Measurements from ENCODE around the gene PUM1. TPM values are rescaled to one million over a fixed set of nuclear protein-coding genes. Genes with fewer than 3 reads are reported as not detected.
A peak's percentile ranks its signal among the peaks of the same experiment; 100 is the strongest.

PUM1 gene
- total and polyA plus RNA-seq, 2 of the 4 experiments (the other 2 are of a cell fraction): 75.4 to 137 TPM

- in situ Hi-C loops (cut with MboI; ENCODE audit: low sequenced_read_pairs) (no loop called here), intact Hi-C loops (cut with micrococcal nuclease) (no loop called here), dilution Hi-C loops (cut with HindIII; ENCODE audit: low sequenced_read_pairs, unreplicated experiment) (no loop called here)
- Histone ChIP-seq H2AFZ (replicated peaks; ENCODE audit: low read length, poor library complexity) (no peak overlapping the region), H3K4me3 (ENCODE audit: insufficient read depth, low read depth, low read length) (no peak overlapping the region), H2AK9ac (replicated peaks; ENCODE audit: low read depth, low read length, poor library complexity) (peak overlapping the region; percentile 24), H3K56ac (ENCODE audit: extremely low read depth, insufficient read depth, low read length) (no peak overlapping the region), H2BK120ac (ENCODE audit: low read depth, low read length) (no peak overlapping the region), H3K9me1 (ENCODE audit: insufficient read depth, low read length) (peaks cover 38% of the 10 kb centered on the region), H4K5ac (ENCODE audit: low read depth, low read length) (no peak overlapping the region), H3K36me3 (ENCODE audit: control insufficient read depth, insufficient read depth, low read length) (no peaks in the 10 kb centered on the region), H3K4ac (ENCODE audit: low read depth, low read length) (no peak overlapping the region), H4K8ac (ENCODE audit: low read depth in 2 of 2, low read length in 2 of 2) (peak overlapping the region in 1 of 2 experiments; percentile 20; a peak in 1 of 4 replicates), H4K20me1 (ENCODE audit: insufficient read depth, low read length) (peaks cover 85% of the 10 kb centered on the region), H2BK15ac (ENCODE audit: low read depth, low read length) (no peak overlapping the region), H3K27ac (ENCODE audit: insufficient read depth, low read length) (no peak overlapping the region), H3K23ac (ENCODE audit: low read depth, low read length) (0 out of 2 replicates have a peak overlapping the region, but pooled peaks have one; percentile 20), H2BK20ac (ENCODE audit: low read depth, low read length) (no peak overlapping the region), H3K79me1 (ENCODE audit: low read depth in 1 of 2, low read length in 2 of 2) (peaks cover 46 to 92% of the 10 kb centered on the region in 2 experiments), H3K27me3 (ENCODE audit: control insufficient read depth, insufficient read depth, low read length) (no peaks in the 10 kb centered on the region), H3K4me1 (ENCODE audit: control insufficient read depth, insufficient read depth, low read length) (peaks cover 34% of the 10 kb centered on the region), H3K9me3 (ENCODE audit: control insufficient read depth, insufficient read depth, low read length) (no peaks in the 10 kb centered on the region), H2AK5ac (ENCODE audit: low read depth, low read length) (peak overlapping the region; percentile 84), H2BK5ac (ENCODE audit: low read depth, low read length, poor library complexity, severe bottlenecking) (peak overlapping the region; percentile 61), H3K9ac (ENCODE audit: low read depth, low read length) (no peak overlapping the region), H4K91ac (ENCODE audit: insufficient read depth, low read depth, low read length) (no peak overlapping the region), H3K4me2 (ENCODE audit: low read depth, low read length) (no peak overlapping the region), H3K14ac (replicated peaks; ENCODE audit: low read depth, low read length) (no peak overlapping the region), H3K18ac (ENCODE audit: low read depth, low read length) (no peak overlapping the region)
- 75% methylated on average over 4 of the region's 7 CpGs; no CpG with 5 or more reads in 1 of the 2 experiments for WGBS, 2 experiments (ENCODE audit: extremely low coverage in 2 of 2, insufficient read length in 1 of 2)
- no TSS peak for BruUV-seq (replicated peaks)
- POLR2A ChIA-PET (ENCODE audit: unreplicated experiment): no interaction called here
- CTCF ChIA-PET: no interaction called here
- DNase-seq (no peak), ATAC-seq (ENCODE audit: low read depth) (no peak)
- TF ChIP-seq RAD21 (IDR thresholded peaks at IDR 0.05; ENCODE audit: low read length): no peak
- TF ChIP-seq POLR2A (IDR thresholded peaks at IDR 0.05; ENCODE audit: low read depth, low read length): no peak
- TF ChIP-seq MAFK (IDR thresholded peaks at IDR 0.05; ENCODE audit: low read depth, low read length): no peak
- TF ChIP-seq USF2 (IDR thresholded peaks at IDR 0.05; ENCODE audit: low read depth, low read length): no peak
- no peak for TF ChIP-seq NFE2L2 (IDR thresholded peaks at IDR 0.05; ENCODE audit: low read depth, low read length)
- TF ChIP-seq CEBPB (IDR thresholded peaks at IDR 0.05; ENCODE audit: low read depth, low read length): no peak
- no peak for TF ChIP-seq SMC3 (IDR thresholded peaks at IDR 0.05; ENCODE audit: low read depth, low read length)
- TF ChIP-seq MAZ (IDR thresholded peaks at IDR 0.05; ENCODE audit: borderline replicate concordance, low read depth, low read length): no peak
- no peak for TF ChIP-seq MXI1 (IDR thresholded peaks at IDR 0.05; ENCODE audit: borderline replicate concordance, low read depth, low read length)
- no peak for TF ChIP-seq FOS (IDR thresholded peaks at IDR 0.05; ENCODE audit: low read depth, low read length)
- TF ChIP-seq RFX5 (IDR thresholded peaks at IDR 0.05; ENCODE audit: low read depth, low read length): no peak
- TF ChIP-seq ELK1 (IDR thresholded peaks at IDR 0.05; ENCODE audit: borderline replicate concordance, low read depth, low read length): no peak
- TF ChIP-seq BHLHE40 (IDR thresholded peaks at IDR 0.05; ENCODE audit: low read depth, low read length): no peak
- no peak for TF ChIP-seq RCOR1 (IDR thresholded peaks at IDR 0.05; ENCODE audit: insufficient replicate concordance, low read length)
These were observed 171.0 kb downstream of the PUM1 start for GRCh38 chr1:30894508-30894973.

All from IMR-90 (cell line).